Measurements from ENCODE around the gene CFAP58.

The CFAP58 gene

DNA sequence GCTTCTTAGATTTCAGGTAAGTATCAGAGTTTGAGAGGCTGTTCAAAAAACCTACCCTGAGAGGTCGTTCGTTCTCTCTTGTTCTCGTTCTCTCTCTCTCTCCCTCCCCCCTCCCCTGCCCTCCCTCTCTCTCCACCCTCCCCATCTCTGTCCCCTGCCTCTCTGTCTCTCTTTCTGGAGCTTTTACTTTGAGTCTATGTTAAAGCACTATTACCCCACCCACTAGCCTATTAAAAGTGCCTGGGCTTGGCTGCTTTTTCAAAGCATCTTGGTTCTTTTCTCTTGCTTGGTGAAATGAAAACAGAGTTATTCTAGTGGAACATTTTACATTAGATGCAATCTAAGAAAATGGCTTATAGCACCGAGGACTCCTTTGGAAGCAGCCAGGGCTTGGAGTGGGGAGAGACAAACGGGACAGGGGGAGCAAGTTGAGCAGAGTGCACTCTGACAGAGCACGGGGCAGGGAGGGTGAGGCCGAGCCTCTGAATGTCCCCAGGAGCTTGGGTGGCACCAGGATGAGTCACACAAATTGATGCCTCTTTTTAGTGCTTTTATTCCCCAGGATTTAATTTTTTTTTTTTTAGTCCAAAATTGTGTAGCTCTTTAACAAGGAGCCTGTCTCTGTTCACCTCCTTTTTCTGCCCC, 134.3 kb downstream of the CFAP58 start:
- DNase-seq (ENCODE audit: low read depth): no peak

DNA sequence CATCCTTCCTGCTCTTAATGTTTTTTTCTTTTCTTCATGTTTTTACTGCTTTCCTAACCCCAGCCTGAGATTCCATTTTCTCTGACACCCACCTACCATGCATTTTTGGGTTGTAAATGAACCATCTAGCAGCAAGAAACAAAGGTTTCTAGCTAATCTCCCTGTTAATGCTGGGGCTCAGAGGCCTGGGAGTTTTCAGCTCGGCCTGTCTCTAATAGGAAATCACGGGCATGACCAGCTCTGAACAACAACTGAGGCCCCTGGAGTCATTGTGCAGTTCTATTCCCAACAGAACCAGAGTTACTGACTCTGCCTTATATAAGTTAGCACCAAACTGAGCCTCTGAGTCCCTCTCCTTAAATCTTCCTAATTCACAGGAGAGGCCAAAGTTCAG, 134.8 kb downstream of the CFAP58 start:
- no peak for DNase-seq (ENCODE audit: low read depth)

DNA sequence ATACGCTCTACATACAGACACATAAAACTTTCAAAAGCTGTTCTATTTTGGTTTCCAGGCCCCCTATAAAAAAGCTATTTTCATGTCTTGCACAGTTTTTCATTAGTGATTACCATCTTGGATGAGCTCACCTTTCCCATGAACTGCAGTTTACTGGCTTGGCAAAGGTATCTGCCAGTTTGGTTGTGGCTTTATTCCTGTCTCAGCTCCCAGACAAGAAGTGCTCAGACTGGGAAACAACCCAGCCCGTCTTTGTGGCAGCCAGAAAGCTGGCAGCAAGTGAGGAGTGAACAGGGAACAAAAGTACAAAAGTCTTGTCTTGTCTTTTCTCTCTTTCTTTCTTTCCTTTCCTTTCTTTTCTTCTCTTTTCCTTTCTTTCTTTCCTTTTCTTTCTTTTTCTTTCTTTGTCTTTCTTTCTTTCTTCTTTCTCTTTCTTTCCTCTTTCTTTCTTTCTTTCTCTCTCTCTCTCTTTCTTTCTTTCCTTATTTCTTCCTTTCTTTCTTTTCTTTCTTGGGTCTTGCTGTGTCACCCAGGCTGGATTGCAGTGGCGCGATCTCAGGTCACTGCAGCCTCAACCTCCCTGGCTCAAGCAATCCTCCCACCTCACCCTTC, 138.8 kb downstream of the CFAP58 start:
- DNase-seq (ENCODE audit: low read depth): no peak

DNA sequence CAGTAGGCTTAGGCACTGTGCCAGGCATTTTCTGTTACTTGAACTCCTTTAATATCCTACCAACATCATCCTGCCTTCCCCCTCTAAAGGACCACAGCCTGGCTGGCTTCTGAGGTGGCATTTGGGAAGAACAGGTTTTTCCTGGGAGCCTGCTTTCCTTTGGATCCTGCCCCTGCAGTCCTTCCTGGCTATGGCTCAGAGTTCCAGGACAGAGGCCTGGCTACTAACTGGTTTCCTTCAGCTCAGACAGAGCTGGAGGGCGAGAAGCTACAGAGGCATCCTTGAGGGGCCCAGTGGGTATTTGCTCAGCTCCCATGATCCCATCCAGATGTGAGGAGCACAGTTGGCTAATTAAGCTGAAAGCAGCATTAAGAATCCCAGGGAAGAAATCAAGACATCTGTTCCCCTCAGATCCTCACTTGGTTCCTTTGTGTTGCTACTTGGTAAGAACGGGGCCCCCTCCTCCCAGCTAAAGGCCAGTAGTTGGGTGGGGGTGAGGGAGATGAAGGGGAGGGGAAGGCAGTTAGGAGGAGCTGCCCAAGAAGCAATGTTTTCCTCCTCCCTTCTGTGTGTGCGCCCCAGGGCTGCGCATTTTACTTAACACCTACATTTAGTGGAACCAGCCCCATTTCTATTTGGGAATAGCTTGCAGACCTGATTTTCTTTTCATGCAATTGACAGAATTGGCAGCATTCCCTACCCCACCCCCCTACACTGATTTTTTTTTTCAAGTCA, 144.9 kb downstream of the CFAP58 start:
- no peak for DNase-seq (ENCODE audit: low read depth)

DNA sequence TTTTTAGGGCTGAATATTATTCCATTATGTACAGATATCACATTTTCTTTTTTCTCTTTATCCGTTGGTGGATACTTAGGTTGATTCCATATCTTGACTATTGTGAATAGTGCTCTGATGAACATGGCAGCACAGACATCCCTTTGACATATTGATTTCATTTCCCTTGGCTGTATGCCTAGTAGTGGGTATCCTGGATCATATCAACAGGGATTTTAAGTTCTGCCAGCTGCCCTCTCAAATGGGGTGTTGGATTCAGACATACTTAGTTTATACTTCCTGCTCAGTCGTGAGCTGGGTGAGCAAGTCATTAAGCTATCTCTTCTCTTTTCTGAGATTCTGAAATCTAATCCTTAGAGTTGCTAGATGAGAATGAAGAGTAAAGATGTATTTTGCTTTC, 147.8 kb downstream of the CFAP58 start:
- no peak for DNase-seq (ENCODE audit: low read depth)

DNA sequence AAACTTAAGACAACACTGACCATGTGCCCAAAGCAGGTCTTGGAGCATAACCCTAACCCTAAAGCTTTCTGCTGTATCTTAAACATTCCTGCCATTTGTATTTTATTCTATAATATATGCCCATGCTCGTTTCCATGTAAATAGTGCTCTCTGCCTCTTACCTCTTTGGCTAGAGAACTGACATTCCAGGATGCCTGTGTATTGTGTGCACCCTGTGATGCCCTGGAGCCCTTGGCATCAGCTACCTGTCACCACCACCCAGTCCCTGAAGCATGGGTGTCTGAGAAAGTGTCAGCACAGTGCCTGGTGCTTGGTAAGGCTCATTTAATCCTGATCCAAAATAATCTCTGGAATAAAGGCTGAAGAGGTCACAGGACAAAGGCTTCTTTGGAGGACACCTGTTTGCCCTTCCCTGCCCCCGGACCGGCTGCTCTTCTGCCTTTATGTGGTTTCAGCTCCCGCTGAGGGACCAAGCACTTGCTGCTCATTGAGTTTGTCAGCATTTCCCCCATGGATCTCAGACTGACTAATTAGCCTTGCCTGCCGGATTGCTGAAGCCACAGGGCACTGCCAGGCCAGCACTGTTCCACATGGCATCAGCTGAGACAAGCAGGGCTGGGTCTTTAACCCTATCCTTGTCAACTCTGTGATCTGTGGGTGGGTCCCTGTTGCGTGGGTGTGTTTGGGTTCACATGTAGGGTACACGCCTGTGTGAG, 148.4 kb downstream of the CFAP58 start:
- DNase-seq (ENCODE audit: low read depth): no peak

DNA sequence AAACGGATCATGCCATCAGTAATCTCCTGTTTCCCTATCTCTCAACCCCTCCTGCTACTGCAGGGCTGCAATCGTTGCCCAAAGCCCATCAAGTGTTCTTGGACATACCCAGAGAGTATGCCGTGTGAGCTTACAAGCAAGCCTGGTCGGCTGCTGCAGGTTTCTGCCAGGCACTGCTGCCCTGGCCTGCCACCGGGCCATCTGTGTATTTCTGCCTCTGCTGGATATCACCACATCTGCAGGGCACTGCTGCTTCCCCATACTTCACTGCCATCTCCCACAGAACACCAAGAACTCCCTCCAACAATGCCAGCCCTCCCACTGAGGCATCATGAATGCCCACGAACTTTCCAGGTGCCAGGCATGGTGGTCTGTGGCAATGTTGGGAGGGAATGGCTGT, 149.3 kb downstream of the CFAP58 start:
- no peak for DNase-seq (ENCODE audit: low read depth)
